BJ (cell line): ENCODE measurements around the gene EWSR1. TPM values are rescaled to one million over a fixed set of nuclear protein-coding genes. Genes with fewer than 3 reads are reported as not detected.

ENCODE experiments used
- CTCF ChIA-PET: fragments of 350-600 bp; formaldehyde crosslinking; extraction: SDS; loops from one replicate; lab custom pipeline; 2021; ENCODE audit warnings: antibody characterized with exemption, inconsistent platforms; lab: Yijun Ruan, JAX
- POLR2A ChIA-PET: fragments of 300-600 bp; sonication (Branson Sonifier 250); formaldehyde crosslinking; extraction: SDS; loops from one replicate; lab custom pipeline; 2021; ENCODE audit warnings: antibody characterized with exemption; lab: Charles Lee
- DNase-seq: peaks from one replicate; pipeline ENCODE4 v3.0.0-alpha.2; 2011; ENCODE audit warnings: low read depth
- H3K27me3 ChIP-seq: 2 replicates; pipeline ENCODE4 v1.6.0; 2011; ENCODE audit warnings: low read length; ENCODE audit not compliant: control insufficient read depth, insufficient read depth
- H3K36me3 ChIP-seq: 2 replicates; pipeline ENCODE4 v1.5.1; 2011; ENCODE audit warnings: low read length; ENCODE audit not compliant: control insufficient read depth, insufficient read depth
- H3K4me3 ChIP-seq: 2 replicates; pipeline ENCODE4 v1.5.1; 2011; ENCODE audit warnings: low read depth, mild to moderate bottlenecking, control low read depth, low read length
- CTCF ChIP-seq: IDR thresholded peaks from 2 replicates; pipeline ENCODE4 v1.5.1; 2011; ENCODE audit warnings: low read depth, mild to moderate bottlenecking, control low read depth, inconsistent platforms, low read length, moderate library complexity; ENCODE audit not compliant: insufficient read depth
- polyA plus RNA-seq: library from polyadenylated mRNA; depleted of rRNA; stranded (reverse); fragments of >200 nt; gene quantifications from 2 replicates; pipeline ENCODE4 v1.2.3, GENCODE V29; 2011

EWSR1 gene
- polyA plus RNA-seq, 1 experiment, result 206 TPM

GRCh38 chr22:29331658-29332300, 63.7 kb downstream of the EWSR1 start:
- Histone ChIP-seq H3K4me3 (no peak overlapping the region), H3K27me3 (no peaks in the 10 kb centered on the region), H3K36me3 (peaks cover 22% of the 10 kb centered on the region)
- POLR2A ChIA-PET, result no interaction called here
- CTCF ChIA-PET, result interaction anchor here (0.8 to 1.1 kb wide), 2 partner anchors 18 to 24 kb away, joined by 3 to 4 read pairs; no protein-coding TSS in a partner anchor
- TF ChIP-seq CTCF, result no peak
- no peak for DNase-seq

- TF ChIP-seq CTCF, result no peak
- CTCF ChIA-PET, result no interaction called here
- H3K27me3 ChIP-seq, result no peaks in the 10 kb centered on the region
- no peak for DNase-seq
- no peak overlapping the region for H3K4me3 ChIP-seq
- peaks cover 16% of the 10 kb centered on the region for H3K36me3 ChIP-seq
- POLR2A ChIA-PET, result no interaction called here
Measured at GRCh38 chr22:29332886-29333496, 64.9 kb downstream of the EWSR1 start.

GRCh38 chr22:29334148-29334547, 66.1 kb downstream of the EWSR1 start:
- Histone ChIP-seq H3K36me3 (peaks cover 20% of the 10 kb centered on the region), H3K4me3 (no peak overlapping the region), H3K27me3 (no peaks in the 10 kb centered on the region)
- ChIA-PET CTCF (interaction anchor here (0.7 kb wide), 1 partner anchor 275 kb away, joined by 3 read pairs; no protein-coding TSS in a partner anchor), POLR2A (no interaction called here)
- TF ChIP-seq CTCF, result no peak
- DNase-seq, result no peak

GRCh38 chr22:29334696-29335344, 66.8 kb downstream of the EWSR1 start:
- H3K4me3 ChIP-seq, result no peak overlapping the region
- peaks cover 19% of the 10 kb centered on the region for H3K36me3 ChIP-seq
- DNase-seq, result no peak
- no peaks in the 10 kb centered on the region for H3K27me3 ChIP-seq
- ChIA-PET CTCF (interaction anchor here (0.7 kb wide), 1 partner anchor 276 kb away, joined by 3 read pairs; no protein-coding TSS in a partner anchor), POLR2A (no interaction called here)
- no peak for TF ChIP-seq CTCF

GRCh38 chr22:29335656-29336055, 67.6 kb downstream of the EWSR1 start:
- Histone ChIP-seq H3K4me3 (no peak overlapping the region), H3K36me3 (peaks cover 18% of the 10 kb centered on the region), H3K27me3 (no peaks in the 10 kb centered on the region)
- no peak for DNase-seq
- CTCF ChIA-PET, result no interaction called here
- TF ChIP-seq CTCF, result no peak
- POLR2A ChIA-PET, result no interaction called here
